Thoracic aorta (tissue), 2 donors: Measurements from ENCODE around the gene MAF. TPM values are rescaled to one million over a fixed set of nuclear protein-coding genes. Genes with fewer than 3 reads are reported as not detected.

Experiments
- ATAC-seq: fragments of 150-250 bp; one replicate; pipeline ENCODE4 v1.8.0; 2017; ENCODE audit warnings: low read depth; ENCODE audit not compliant: insufficient number of reproducible peaks, low FRiP score
- DNase-seq: peaks from one replicate; pipeline ENCODE4 v3.0.0-alpha.2; 2020; ENCODE audit warnings: low spot score
- H3K27ac ChIP-seq, 2 donors: fragments of 200-600 bp; sonication (generic); 1 replicate in 1 of 2; 2 replicates in 1 of 2; pipeline ENCODE4 v1.5.1; 2016; ENCODE audit warnings: mild to moderate bottlenecking in 2 of 2, moderate library complexity in 2 of 2
- H3K27me3 ChIP-seq: fragments of 200-600 bp; sonication (generic); replicated peaks from 2 replicates; pipeline ENCODE4 v1.6.0; 2016; ENCODE audit warnings: mild to moderate bottlenecking; ENCODE audit not compliant: insufficient read depth
- H3K36me3 ChIP-seq: fragments of 200-600 bp; sonication (generic); one replicate; pipeline ENCODE4 v1.5.1; 2016
- H3K4me1 ChIP-seq, 2 donors: fragments of 200-600 bp; sonication (generic); 1 replicate in 1 of 2; 2 replicates in 1 of 2; pipeline versions ENCODE4 v1.5.1 to v1.6.0; 2016; ENCODE audit warnings: low read depth in 2 of 2, mild to moderate bottlenecking in 1 of 2; ENCODE audit not compliant: control insufficient read depth in 1 of 2
- H3K4me3 ChIP-seq: fragments of 200-600 bp; sonication (generic); 2 replicates; pipeline ENCODE4 v1.5.1; 2016; ENCODE audit warnings: mild to moderate bottlenecking
- H3K9me3 ChIP-seq: fragments of 200-600 bp; sonication (generic); 2 replicates; pipeline ENCODE4 v1.5.1; 2016
- CTCF ChIP-seq: fragments of 200-600 bp; sonication (generic); IDR thresholded peaks from one replicate; pipeline ENCODE4 v1.5.1; 2019; ENCODE audit warnings: antibody characterized with exemption
- total RNA-seq, 2 donors: library from RNA; depleted of rRNA; stranded (reverse); fragments of >200 nt; gene quantifications; one replicate each; pipeline versions ENCODE4 v1.1.0 to v1.2.3, GENCODE V29; 2016

The MAF gene
- total RNA-seq, 2 donors from 2014 or later, result 20.0 to 41.8 TPM

GRCh38 chr16:79601931-79602627, 1.5 kb upstream of the MAF start:
- peaks cover 0 to 21% of the 10 kb centered on the region in 2 donors for H3K4me1 ChIP-seq
- no peaks in the 10 kb centered on the region for H3K36me3 ChIP-seq
- H3K27ac ChIP-seq, result peak overlapping the region; percentile 87 to 88
- H3K9me3 ChIP-seq, result no peaks in the 10 kb centered on the region
- ATAC-seq (no peak), DNase-seq (peak; percentile 29)
- no peaks in the 10 kb centered on the region for H3K27me3 ChIP-seq
- peak overlapping the region; percentile 90 for H3K4me3 ChIP-seq
- TF ChIP-seq CTCF, result peak; percentile 81

GRCh38 chr16:79601092-79601930, 774 bp upstream of the MAF start:
- peak overlapping the region; percentile 90 for H3K4me3 ChIP-seq
- no peaks in the 10 kb centered on the region for H3K36me3 ChIP-seq
- H3K9me3 ChIP-seq, result no peaks in the 10 kb centered on the region
- TF ChIP-seq CTCF, result no peak
- DNase-seq (no peak), ATAC-seq (peak; percentile 1)
- no peaks in the 10 kb centered on the region for H3K27me3 ChIP-seq
- H3K4me1 ChIP-seq, result peaks cover 0 to 25% of the 10 kb centered on the region in 2 donors
- H3K27ac ChIP-seq, result peak overlapping the region; percentile 87 to 88

GRCh38 chr16:79599837-79600637, 500 bp downstream of the MAF start:
- H3K4me3 ChIP-seq, result peak overlapping the region; percentile 90
- DNase-seq, result no peak
- peaks cover 6 to 37% of the 10 kb centered on the region in 2 donors for H3K4me1 ChIP-seq
- H3K27ac ChIP-seq, result peak overlapping the region; percentile 87 to 88
- no peaks in the 10 kb centered on the region for H3K9me3 ChIP-seq
- ATAC-seq, result peak; percentile 14
- no peak for TF ChIP-seq CTCF
- H3K27me3 ChIP-seq, result no peaks in the 10 kb centered on the region
- H3K36me3 ChIP-seq, result no peaks in the 10 kb centered on the region

- H3K27ac ChIP-seq, result peak overlapping the region; percentile 73 to 87
- no peak for DNase-seq
- no peak for ATAC-seq
- no peaks in the 10 kb centered on the region for H3K9me3 ChIP-seq
- no peaks in the 10 kb centered on the region for H3K27me3 ChIP-seq
- H3K4me3 ChIP-seq, result peak overlapping the region; percentile 90
- no peaks in the 10 kb centered on the region for H3K36me3 ChIP-seq
- H3K4me1 ChIP-seq, result peaks cover 6 to 44% of the 10 kb centered on the region in 2 donors
- TF ChIP-seq CTCF, result no peak
Observed at GRCh38 chr16:79599256-79599836, 1.2 kb downstream of the MAF start.
